Measurements from ENCODE around the gene ZNF423. TPM values are rescaled to one million over a fixed set of nuclear protein-coding genes. Genes with fewer than 3 reads are reported as not detected.

ZNF423 gene
- total and polyA plus RNA-seq, 2 experiments from 2014 or later = 14.9 to 41.8 TPM

- TF ChIP-seq REST (IDR thresholded peaks at IDR 0.05; ENCODE audit: unreplicated experiment) (no peak), NANOG (IDR thresholded peaks at IDR 0.05; ENCODE audit: borderline replicate concordance) (no peak), EZH2 (IDR thresholded peaks at IDR 0.05; ENCODE audit: low read depth, unreplicated experiment) (no peak), EZH2phosphoT487 (IDR thresholded peaks at IDR 0.05; ENCODE audit: unreplicated experiment) (no peak), CREB1 (CRISPR knock-in tag; IDR thresholded peaks at IDR 0.05; ENCODE audit: low read depth) (no peak), ETS1 (IDR thresholded peaks at IDR 0.05) (no peak), CTCF (conservative IDR thresholded peaks at IDR 0.05; ENCODE audit: low read depth in 2 of 2) (no peak), STAT1 (IDR thresholded peaks at IDR 0.05; ENCODE audit: unreplicated experiment) (no peak), ZNF114 (CRISPR knock-in tag; IDR thresholded peaks at IDR 0.05) (no peak), POLR2AphosphoS5 (IDR thresholded peaks at IDR 0.05; ENCODE audit: low read depth) (no peak), JUNB (IDR thresholded peaks at IDR 0.05; ENCODE audit: unreplicated experiment) (no peak)
These were observed 201.5 kb downstream of the ZNF423 start (continued) for GRCh38 chr16:49654425-49654824.

GRCh38 chr16:49653577-49653976 lies 202.3 kb downstream of the ZNF423 start:
- Mint-ChIP-seq H3K27me3 (ENCODE audit: insufficient read depth, low read depth, poor library complexity) (no peaks in the 10 kb centered on the region), H3K4me3 (no peak overlapping the region), H3K36me3 (ENCODE audit: low read depth) (peaks cover 8% of the 10 kb centered on the region; the same call in 2 of the 3 replicates), H3K27ac (no peak overlapping the region), H3K9me3 (peaks cover 10% of the 10 kb centered on the region), H3K4me1 (peaks cover 20% of the 10 kb centered on the region)
- no peaks in the 10 kb centered on the region for H3K27me3 ChIP-seq (ENCODE audit: insufficient read depth)
- H3K4me1 ChIP-seq (ENCODE audit: insufficient read depth) = peaks cover 3% of the 10 kb centered on the region; the same call in 1 of the 2 replicates
- no peaks in the 10 kb centered on the region; the same call in 1 of the 2 replicates for H3K79me2 ChIP-seq (replicated peaks; ENCODE audit: insufficient read depth)
- no peak overlapping the region for H3K4me3 ChIP-seq
- H3K9me2 ChIP-seq (ENCODE audit: insufficient read depth) = no peaks in the 10 kb centered on the region
- DNase-seq (ENCODE audit: low spot score) (no peak), ATAC-seq (no peak)
- no peaks in the 10 kb centered on the region for H4K20me1 ChIP-seq (replicated peaks; ENCODE audit: insufficient read depth)
- H3K36me3 ChIP-seq (ENCODE audit: insufficient read depth) = no peaks in the 10 kb centered on the region
- no peak overlapping the region for H3K4me2 ChIP-seq
- H3F3A ChIP-seq (replicated peaks; ENCODE audit: low read depth) = no peaks in the 10 kb centered on the region
- H2AFZ ChIP-seq = no peak overlapping the region
- H3K27ac ChIP-seq (ENCODE audit: low read depth) = no peak overlapping the region
- no peak for TF ChIP-seq JUNB (IDR thresholded peaks at IDR 0.05; ENCODE audit: unreplicated experiment)
- no peak for TF ChIP-seq CREB1 (CRISPR knock-in tag; IDR thresholded peaks at IDR 0.05; ENCODE audit: low read depth)
- no peak for TF ChIP-seq ETS1 (IDR thresholded peaks at IDR 0.05)
- no peak for TF ChIP-seq POLR2AphosphoS5 (IDR thresholded peaks at IDR 0.05; ENCODE audit: low read depth)
- no peak for TF ChIP-seq NANOG (IDR thresholded peaks at IDR 0.05; ENCODE audit: borderline replicate concordance)
- no peak for TF ChIP-seq CTCF (conservative IDR thresholded peaks at IDR 0.05; ENCODE audit: low read depth in 2 of 2)
- no peak for TF ChIP-seq ZNF331 (CRISPR knock-in tag; IDR thresholded peaks at IDR 0.05; ENCODE audit: low read depth)
